GM12878 (cell line): ENCODE measurements around the gene KIFC3. TPM values are rescaled to one million over a fixed set of nuclear protein-coding genes. Genes with fewer than 3 reads are reported as not detected.
"Not testable (repeated sequence)": the region's sequence is repeated elsewhere in the genome, so short reads cannot be mapped to it uniquely, and the experiment has no call there.

Source experiments
- ATAC-seq: fragments of 200-7000 bp; cut with Tn5 transposase; 3 replicates; pipeline ENCODE4 v1.9.1; 2020; ENCODE audit warnings: mild to moderate bottlenecking, moderate library complexity
- BruUV-seq: library from RNA; stranded (reverse); fragments of 400-500 nt; replicated peaks from 2 replicates; lab custom pipeline; 2021; lab: Mats Ljungman, UMichigan
- CTCF ChIA-PET: fragments of 300-600 bp; sonication (Branson Sonifier 250); formaldehyde crosslinking; extraction: SDS; loops from one replicate; lab custom pipeline; 2021; ENCODE audit warnings: inconsistent platforms; lab: Yijun Ruan, JAX
- POLR2A ChIA-PET: fragments of 350-600 bp; formaldehyde crosslinking; extraction: SDS; loops from one replicate; lab custom pipeline; 2021; ENCODE audit warnings: inconsistent platforms; lab: Charles Lee
- RAD21 ChIA-PET: fragments of 300-600 bp; sonication (Branson Sonifier 250); formaldehyde crosslinking; loops from one replicate; lab custom pipeline; 2023; ENCODE audit warnings: antibody characterized with exemption; ENCODE audit not compliant: unreplicated experiment; lab: Charles Lee
- SMC1A ChIA-PET: fragments of 300-600 bp; sonication (Branson Sonifier 250); formaldehyde crosslinking; loops from one replicate; lab custom pipeline; 2023; ENCODE audit not compliant: unreplicated experiment, uncharacterized antibody; lab: Charles Lee
- DNase-seq: peaks from one replicate; pipeline ENCODE4 v3.0.0-alpha.2; 2011; ENCODE audit warnings: low read depth, low spot score
- FAIRE-seq: peaks from 3 replicates; lab custom pipeline; 2011; peaks lifted over from hg19 to GRCh38; lab: Jason Lieb, UNC
- H2AFZ ChIP-seq: 2 replicates; pipeline ENCODE4 v1.6.0; 2011; ENCODE audit warnings: low read depth, low read length, control low read depth; ENCODE audit not compliant: control insufficient read depth
- H3K27ac ChIP-seq: 2 replicates; pipeline ENCODE4 v1.5.1; 2011; ENCODE audit warnings: control low read depth; ENCODE audit not compliant: control insufficient read depth, insufficient read depth
- H3K27me3 ChIP-seq, 2 experiments: replicated peaks in 1 of 2; 2 replicates each; pipeline versions ENCODE4 v1.6.0 to v1.6.1; 2011; ENCODE audit warnings: low read length in 1 of 2; ENCODE audit not compliant: control insufficient read depth in 2 of 2, insufficient read depth in 2 of 2
- H3K36me3 ChIP-seq, 2 experiments: 2 replicates each; pipeline ENCODE4 v1.5.1; 2011; ENCODE audit warnings: low read length in 1 of 2; ENCODE audit not compliant: control insufficient read depth in 2 of 2, insufficient read depth in 2 of 2
- H3K4me1 ChIP-seq: 2 replicates; pipeline ENCODE4 v1.6.1; 2011; ENCODE audit warnings: mild to moderate bottlenecking, low read length, moderate library complexity, mixed read lengths; ENCODE audit not compliant: control insufficient read depth, insufficient read depth
- H3K4me2 ChIP-seq: 2 replicates; pipeline ENCODE4 v1.6.0; 2011; ENCODE audit warnings: control low read depth; ENCODE audit not compliant: control insufficient read depth, insufficient read depth
- H3K4me3 ChIP-seq: fragments of 200-600 bp; sonication (generic); 2 replicates; pipeline ENCODE4 v1.5.1; 2016
- H3K79me2 ChIP-seq: 2 replicates; pipeline ENCODE4 v1.6.0; 2011; ENCODE audit warnings: low read length; ENCODE audit not compliant: control insufficient read depth, insufficient read depth
- H3K9ac ChIP-seq: 2 replicates; pipeline ENCODE4 v1.8.0; 2011; ENCODE audit warnings: low read length, control low read depth, mixed read lengths; ENCODE audit not compliant: control insufficient read depth, insufficient read depth
- H3K9me3 ChIP-seq: replicated peaks from 3 replicates; pipeline ENCODE4 v1.5.1; 2011; ENCODE audit warnings: mild to moderate bottlenecking, low read length; ENCODE audit not compliant: control insufficient read depth, insufficient read depth
- H4K20me1 ChIP-seq: 2 replicates; pipeline ENCODE4 v1.6.0; 2011; ENCODE audit not compliant: control insufficient read depth, insufficient read depth
- BCL3 ChIP-seq: IDR thresholded peaks from 2 replicates; pipeline ENCODE4 v1.6.1; 2011; ENCODE audit warnings: borderline replicate concordance, low read depth, mild to moderate bottlenecking, moderate library complexity, low read length; ENCODE audit not compliant: insufficient read depth, poor library complexity, severe bottlenecking
- CBX3 ChIP-seq: fragments of 200-600 bp; sonication (generic); IDR thresholded peaks from 2 replicates; pipeline ENCODE4 v1.6.1; 2016; ENCODE audit warnings: low read depth, borderline replicate concordance
- CREM ChIP-seq: IDR thresholded peaks from 2 replicates; pipeline ENCODE4 v1.6.1; 2014; ENCODE audit warnings: antibody characterized with exemption, low read depth
- FOXM1 ChIP-seq: IDR thresholded peaks from 2 replicates; pipeline ENCODE4 v1.6.1; 2012; ENCODE audit warnings: low read depth, mild to moderate bottlenecking, inconsistent platforms, low read length, moderate library complexity
- HCFC1 ChIP-seq: fragments of 150-350 bp; IDR thresholded peaks from 2 replicates; pipeline ENCODE4 v1.6.1; 2014; ENCODE audit warnings: low read length
- MYC ChIP-seq: IDR thresholded peaks from 2 replicates; pipeline ENCODE4 v1.6.1; 2011; ENCODE audit warnings: mild to moderate bottlenecking, low read length, moderate library complexity, inconsistent platforms; ENCODE audit not compliant: insufficient read depth, insufficient replicate concordance, insufficient read length, severe bottlenecking
- NKRF ChIP-seq: fragments of 450-650 bp; conservative IDR thresholded peaks from 2 replicates; pipeline ENCODE4 v1.6.1; 2017; ENCODE audit warnings: mild to moderate bottlenecking, moderate library complexity
- RCOR1 ChIP-seq: conservative IDR thresholded peaks from 2 replicates; pipeline ENCODE4 v1.6.1; 2012; ENCODE audit warnings: low read depth, low read length, improper control_type of control experiment
- TAF1 ChIP-seq: IDR thresholded peaks from 2 replicates; pipeline ENCODE4 v1.6.1; 2011; ENCODE audit warnings: mild to moderate bottlenecking, low read depth, low read length, borderline replicate concordance
- TARDBP ChIP-seq: IDR thresholded peaks from 2 replicates; pipeline ENCODE4 v1.6.1; 2016; ENCODE audit warnings: borderline replicate concordance
- ZNF384 ChIP-seq: IDR thresholded peaks from 2 replicates; pipeline ENCODE4 v1.6.1; 2012; ENCODE audit warnings: low read depth, mild to moderate bottlenecking, low read length, improper control_type of control experiment, borderline replicate concordance
- WGBS: methylation state at CpG from one replicate; pipeline ENCODE4 v1.1.6; 2016; ENCODE audit warnings: low lambda C conversion rate; ENCODE audit not compliant: insufficient replicate concordance, insufficient coverage; ENCODE audit errors: missing lambda C conversion rate; 5-methylcytosine and 5-hydroxymethylcytosine counted together
- in situ Hi-C: fragments of 300-500 bp; cut with MboI; formaldehyde crosslinking; loops from 9 replicates; pipeline ENCODE4 v1.14.3; 2018; ENCODE audit warnings: mixed read lengths
- intact Hi-C: fragments of 100-400 bp; cut with micrococcal nuclease; formaldehyde crosslinking; loops from one replicate; pipeline ENCODE4 v1.14.2; 2022; ENCODE audit not compliant: unreplicated experiment
- polyA plus RNA-seq, 11 experiments: library from polyadenylated mRNA; depleted of rRNA in 4 of 11; unstranded in 6 of 11; stranded (reverse) in 5 of 11; fragments of >200 nt; fragmentation: Nextera tagmentation in 4 of 11; fragmentation: Illumina TruSeq in 1 of 11; extraction: Ambion mirVana in 4 of 11; extraction: Trizol in 1 of 11; gene quantifications; 1 replicate in 1 of 11; 2 replicates in 10 of 11; pipeline versions ENCODE4 v1.2.1 to v1.2.3, GENCODE V29; 2011 to 2016; ENCODE audit warnings: inconsistent platforms in 2 of 11, missing spikeins in 2 of 11, low read depth in 1 of 11
- total RNA-seq, 4 experiments: library from RNA; depleted of rRNA in 3 of 4; stranded (reverse); fragments of >200 nt in 3 of 4; fragmentation: Illumina TruSeq in 1 of 4; extraction: Trizol in 1 of 4; gene quantifications; 2 replicates each; pipeline versions ENCODE4 v1.2.1 to v1.2.3, GENCODE V29; 2013 to 2021
- TF ChIP-seq, protein P1 (sequence below): fragments of 450-650 bp; IDR thresholded peaks from 2 replicates; pipeline ENCODE4 v1.6.1; 2018; ENCODE audit warnings: borderline replicate concordance, mild to moderate bottlenecking; ENCODE audit not compliant: partially characterized antibody

KIFC3 gene
- total and polyA plus RNA-seq, 10 of the 15 experiments (the other 5 are each of a cell fraction or from before 2014, with no cell fraction given) = 0.22 to 1.3 (median 0.26) TPM; not detected in 3

DNA sequence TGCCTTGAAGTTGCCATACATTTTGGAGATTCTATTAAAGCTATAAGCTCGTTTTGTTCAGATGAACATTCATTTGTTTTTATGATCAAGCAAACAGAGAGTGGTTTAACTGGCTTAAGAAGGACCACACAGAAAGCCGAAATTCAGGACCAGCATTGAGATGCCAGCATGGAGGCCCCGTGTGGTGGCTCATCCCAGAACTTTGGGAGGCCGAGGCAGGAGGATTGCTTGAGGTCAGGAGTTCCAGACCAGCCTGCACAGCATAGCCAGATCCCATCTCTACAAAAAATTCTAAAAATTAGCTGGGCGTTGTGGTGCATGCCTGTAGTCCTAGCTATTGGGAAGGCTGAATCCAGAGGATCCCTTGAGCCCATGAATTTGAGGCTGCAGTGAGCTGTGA is 45.9 kb upstream of the KIFC3 start (continued):
- TF ChIP-seq HCFC1 = no peak
- no peak for TF ChIP-seq TAF1
- TF ChIP-seq CREM = no peak
- TF ChIP-seq, protein P1, sequence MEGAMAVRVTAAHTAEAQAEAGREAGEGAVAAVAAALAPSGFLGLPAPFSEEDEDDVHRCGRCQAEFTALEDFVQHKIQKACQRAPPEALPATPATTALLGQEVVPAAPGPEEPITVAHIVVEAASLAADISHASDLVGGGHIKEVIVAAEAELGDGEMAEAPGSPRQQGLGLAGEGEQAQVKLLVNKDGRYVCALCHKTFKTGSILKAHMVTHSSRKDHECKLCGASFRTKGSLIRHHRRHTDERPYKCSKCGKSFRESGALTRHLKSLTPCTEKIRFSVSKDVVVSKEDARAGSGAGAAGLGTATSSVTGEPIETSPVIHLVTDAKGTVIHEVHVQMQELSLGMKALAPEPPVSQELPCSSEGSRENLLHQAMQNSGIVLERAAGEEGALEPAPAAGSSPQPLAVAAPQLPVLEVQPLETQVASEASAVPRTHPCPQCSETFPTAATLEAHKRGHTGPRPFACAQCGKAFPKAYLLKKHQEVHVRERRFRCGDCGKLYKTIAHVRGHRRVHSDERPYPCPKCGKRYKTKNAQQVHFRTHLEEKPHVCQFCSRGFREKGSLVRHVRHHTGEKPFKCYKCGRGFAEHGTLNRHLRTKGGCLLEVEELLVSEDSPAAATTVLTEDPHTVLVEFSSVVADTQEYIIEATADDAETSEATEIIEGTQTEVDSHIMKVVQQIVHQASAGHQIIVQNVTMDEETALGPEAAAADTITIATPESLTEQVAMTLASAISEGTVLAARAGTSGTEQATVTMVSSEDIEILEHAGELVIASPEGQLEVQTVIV = no peak
- no peak for TF ChIP-seq RCOR1
- no peak for TF ChIP-seq ZNF384
- no peak for TF ChIP-seq FOXM1
- no peak for TF ChIP-seq TARDBP
- no peak for TF ChIP-seq NKRF
- TF ChIP-seq MYC = no peak
- TF ChIP-seq CBX3 = no peak
- TF ChIP-seq BCL3 = no peak

- H3K36me3 ChIP-seq, in situ Hi-C loops, H3K4me1 ChIP-seq, POLR2A ChIA-PET, H3K9me3 ChIP-seq, RAD21 ChIA-PET, H4K20me1 ChIP-seq, H3K4me2 ChIP-seq, H2AFZ ChIP-seq, SMC1A ChIA-PET, intact Hi-C loops, H3K9ac ChIP-seq, H3K27me3 ChIP-seq, CTCF ChIA-PET, FAIRE-seq, H3K27ac ChIP-seq, DNase-seq, ATAC-seq, BruUV-seq, H3K79me2 ChIP-seq, H3K4me3 ChIP-seq: not testable (repeated sequence)
- 19% methylated on average over 6 of the region's 6 CpGs for WGBS
Observed at GRCh38 chr16:57846931-57847330, 44.6 kb upstream of the KIFC3 start.
